WI38 (cell line): ENCODE results near the gene NVL.

Source experiments
- H3K4me3 ChIP-seq: 2 replicates; pipeline ENCODE4 v1.5.1; 2011; ENCODE audit warnings: low read depth, mild to moderate bottlenecking, control low read depth, low read length
- TF ChIP-seq, protein P1 (sequence below): IDR thresholded peaks from 2 replicates; pipeline ENCODE4 v1.5.1; 2012; ENCODE audit warnings: low read depth, mild to moderate bottlenecking, control low read depth, low read length

Gene NVL

GRCh38 chr1:224348137-224348536, 18.2 kb upstream of the NVL start:
- TF ChIP-seq, protein P1, sequence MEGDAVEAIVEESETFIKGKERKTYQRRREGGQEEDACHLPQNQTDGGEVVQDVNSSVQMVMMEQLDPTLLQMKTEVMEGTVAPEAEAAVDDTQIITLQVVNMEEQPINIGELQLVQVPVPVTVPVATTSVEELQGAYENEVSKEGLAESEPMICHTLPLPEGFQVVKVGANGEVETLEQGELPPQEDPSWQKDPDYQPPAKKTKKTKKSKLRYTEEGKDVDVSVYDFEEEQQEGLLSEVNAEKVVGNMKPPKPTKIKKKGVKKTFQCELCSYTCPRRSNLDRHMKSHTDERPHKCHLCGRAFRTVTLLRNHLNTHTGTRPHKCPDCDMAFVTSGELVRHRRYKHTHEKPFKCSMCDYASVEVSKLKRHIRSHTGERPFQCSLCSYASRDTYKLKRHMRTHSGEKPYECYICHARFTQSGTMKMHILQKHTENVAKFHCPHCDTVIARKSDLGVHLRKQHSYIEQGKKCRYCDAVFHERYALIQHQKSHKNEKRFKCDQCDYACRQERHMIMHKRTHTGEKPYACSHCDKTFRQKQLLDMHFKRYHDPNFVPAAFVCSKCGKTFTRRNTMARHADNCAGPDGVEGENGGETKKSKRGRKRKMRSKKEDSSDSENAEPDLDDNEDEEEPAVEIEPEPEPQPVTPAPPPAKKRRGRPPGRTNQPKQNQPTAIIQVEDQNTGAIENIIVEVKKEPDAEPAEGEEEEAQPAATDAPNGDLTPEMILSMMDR = no peak
- no peak overlapping the region for H3K4me3 ChIP-seq

GRCh38 chr1:224343679-224344078, 13.7 kb upstream of the NVL start:
- TF ChIP-seq, protein P1 = no peak
- no peak overlapping the region for H3K4me3 ChIP-seq

DNA sequence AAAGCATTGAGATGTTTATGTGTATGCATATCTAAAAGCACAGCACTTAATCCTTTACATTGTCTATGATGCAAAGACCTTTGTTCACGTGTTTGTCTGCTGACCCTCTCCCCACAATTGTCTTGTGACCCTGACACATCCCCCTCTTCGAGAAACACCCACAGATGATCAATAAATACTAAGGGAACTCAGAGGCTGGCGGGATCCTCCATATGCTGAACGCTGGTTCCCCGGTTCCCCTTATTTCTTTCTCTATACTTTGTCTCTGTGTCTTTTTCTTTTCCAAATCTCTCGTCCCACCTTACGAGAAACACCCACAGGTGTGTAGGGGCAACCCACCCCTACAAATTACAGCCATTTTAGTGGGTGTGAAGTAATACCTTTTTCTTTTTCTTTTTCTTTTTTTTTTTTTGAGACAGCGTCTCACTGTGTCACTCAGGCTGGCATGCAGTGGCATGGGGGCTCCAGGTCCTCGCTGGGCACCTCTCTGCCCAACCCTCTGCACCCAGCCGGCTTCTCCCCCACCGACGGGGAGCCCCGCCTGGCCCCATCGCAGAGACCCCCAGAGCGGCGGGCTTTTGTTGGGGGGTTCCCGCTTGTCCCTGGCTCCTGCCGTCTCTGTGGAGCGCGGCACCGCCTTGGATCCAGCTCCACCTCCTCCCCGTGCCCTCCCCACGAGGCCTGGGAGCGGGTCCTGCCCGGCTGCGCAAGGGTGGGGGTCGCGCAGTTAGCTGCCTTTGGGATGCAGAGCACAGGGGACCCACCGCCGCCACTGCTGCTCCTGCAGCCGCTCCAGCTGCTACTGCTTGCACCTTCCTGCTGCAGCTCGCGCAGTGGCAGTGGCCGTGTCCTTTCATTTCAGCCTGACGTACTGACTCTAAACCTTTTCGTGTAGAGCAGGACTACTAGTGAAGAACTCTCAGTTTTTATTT, 10.7 kb upstream of the NVL start:
- peak overlapping the region; percentile 56 for H3K4me3 ChIP-seq

DNA sequence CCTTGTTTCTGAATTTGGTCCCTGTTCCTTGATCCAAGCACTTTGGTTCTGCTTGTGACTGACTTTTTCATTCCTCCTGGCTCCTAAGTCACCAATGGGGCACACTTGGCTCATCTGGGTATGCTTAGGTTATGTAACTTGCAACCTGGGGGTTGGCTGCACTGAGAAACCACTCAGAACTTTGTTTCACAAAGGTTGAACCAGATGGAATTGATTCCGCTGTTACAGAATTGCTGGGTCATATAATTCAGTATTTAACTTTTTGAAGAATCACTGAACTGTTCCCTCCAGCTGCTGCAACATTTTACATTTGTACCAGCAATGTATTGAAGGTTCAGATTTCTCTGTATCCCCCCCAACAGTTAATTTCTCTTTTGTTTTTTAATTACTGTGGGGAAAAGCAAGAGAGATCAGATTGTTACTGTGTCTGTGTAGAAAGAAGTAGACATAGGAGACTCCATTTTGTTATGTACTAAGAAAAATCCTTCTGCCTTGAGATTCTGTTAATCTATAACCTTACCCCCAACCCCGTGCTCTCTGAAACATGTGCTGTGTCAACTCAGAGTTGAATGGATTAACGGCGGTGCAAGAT, 9.6 kb upstream of the NVL start:
- TF ChIP-seq, protein P1 = no peak
- H3K4me3 ChIP-seq = no peak overlapping the region

DNA sequence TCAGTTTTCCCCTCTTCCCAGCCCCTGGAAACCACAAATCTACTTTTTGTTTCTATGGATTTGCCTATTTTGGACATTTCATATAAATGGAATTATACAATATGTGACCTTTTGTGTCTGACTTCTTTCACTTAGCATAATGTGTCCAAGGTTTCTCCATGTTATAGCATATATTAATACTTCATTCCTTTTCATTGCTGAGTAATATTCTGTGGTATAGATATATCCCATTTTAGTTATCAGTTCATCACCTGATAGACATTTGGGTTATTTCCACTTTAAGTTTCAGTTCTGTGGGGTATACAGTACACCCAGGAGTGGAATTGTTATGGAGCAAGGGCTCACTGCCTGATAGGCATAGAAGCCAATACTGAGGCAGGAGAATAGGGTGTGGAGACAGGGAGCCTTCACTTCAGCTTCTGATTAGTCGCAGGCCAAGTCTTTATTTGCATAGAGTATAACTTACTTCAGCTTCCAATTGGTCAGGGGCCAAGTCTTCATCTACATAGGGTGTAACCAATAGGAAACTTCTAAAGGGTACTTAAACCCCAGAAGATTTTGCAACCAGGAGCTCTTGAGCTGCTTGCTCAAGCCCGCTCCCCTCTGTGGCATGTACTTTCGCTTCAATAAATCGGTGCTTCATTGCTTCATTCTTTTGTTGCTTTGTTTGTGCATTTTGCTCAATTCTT, 8.3 kb upstream of the NVL start:
- TF ChIP-seq, protein P1 = no peak
- no peak overlapping the region for H3K4me3 ChIP-seq

- TF ChIP-seq, protein P1 = no peak
- no peak overlapping the region for H3K4me3 ChIP-seq
Observed at GRCh38 chr1:224333939-224334786, 4.2 kb upstream of the NVL start.

GRCh38 chr1:224333309-224333926, 3.4 kb upstream of the NVL start:
- TF ChIP-seq, protein P1 = no peak; the same call in 1 of the 2 replicates
- no peak overlapping the region for H3K4me3 ChIP-seq
